Measurements from ENCODE around the gene PPP1R27. TPM values are rescaled to one million over a fixed set of nuclear protein-coding genes. Genes with fewer than 3 reads are reported as not detected.

PPP1R27 gene
- total and polyA plus RNA-seq, 9 of the 15 experiments (the other 6 are each of a cell fraction or from before 2014, with no cell fraction given) = 0.29 to 6.9 (median 1.5) TPM; not detected in 2

DNA sequence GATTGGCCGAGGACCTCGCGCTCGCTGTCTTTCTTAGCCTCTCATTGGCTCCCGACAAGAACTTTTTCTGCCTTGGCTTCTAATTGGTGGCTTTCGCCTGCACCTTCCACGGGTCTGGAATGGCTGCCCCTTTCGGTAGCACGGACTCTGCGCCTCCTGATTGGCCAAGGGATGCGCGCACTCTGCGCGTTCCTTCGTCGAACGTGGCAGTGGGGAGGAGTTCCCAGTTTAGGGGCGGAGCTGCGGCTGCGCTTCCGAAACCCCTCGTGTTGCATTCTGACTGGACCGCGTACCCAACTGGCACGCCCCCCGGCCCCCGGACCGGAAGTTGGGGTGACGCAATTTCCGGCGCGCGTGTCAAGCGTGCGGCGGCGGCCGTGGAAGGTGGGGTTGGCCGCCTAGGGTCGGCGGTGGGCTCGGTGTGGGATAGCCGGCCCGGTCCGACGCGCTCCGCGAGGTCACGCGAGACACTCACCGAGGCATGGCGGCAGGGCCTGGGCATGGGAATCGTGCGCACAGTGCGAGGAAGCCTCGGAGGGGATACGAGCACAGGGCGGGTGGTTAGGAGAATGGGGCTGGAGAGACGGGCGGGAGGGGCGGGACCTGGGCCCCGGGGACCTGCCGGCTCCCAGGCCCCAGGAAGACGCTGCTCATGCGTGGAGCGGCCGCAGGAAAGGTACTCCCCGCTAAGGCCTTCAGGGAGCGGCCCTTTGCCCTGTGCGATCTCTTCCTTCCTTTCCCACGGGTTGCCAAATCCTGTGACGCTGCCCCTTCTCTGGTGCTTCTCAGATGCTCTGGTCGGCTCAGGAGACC lies 26.1 kb upstream of the PPP1R27 start (continued):
- TF ChIP-seq CBFA2T2 (conservative IDR thresholded peaks at IDR 0.05) (no peak), LCOR (CRISPR knock-in tag; IDR thresholded peaks at IDR 0.05) (peak; percentile 19; the same call in 1 of the 2 replicates), TCF7 (IDR thresholded peaks at IDR 0.05; ENCODE audit: borderline replicate concordance) (no peak), RB1 (IDR thresholded peaks at IDR 0.05; ENCODE audit: low read depth) (peak; percentile 88; the same call in 1 of the 2 replicates), SRF (CRISPR knock-in tag; IDR thresholded peaks at IDR 0.05) (peak; percentile 66 to 87; a peak in 1 of 4 replicates), SOX6 (IDR thresholded peaks at IDR 0.05) (no peak), ELF4 (CRISPR knock-in tag; IDR thresholded peaks at IDR 0.05) (peak; percentile 97), HCFC1 (IDR thresholded peaks at IDR 0.05; ENCODE audit: low read depth, low read length) (peak; percentile 52), NR2C1 (IDR thresholded peaks at IDR 0.05) (peak; percentile 84), NR2C1 (tag; IDR thresholded peaks at IDR 0.05) (peak; percentile 88), LEF1 (IDR thresholded peaks at IDR 0.05) (peak; percentile 61; the same call in 1 of the 2 replicates), HOXB6 (CRISPR knock-in tag; IDR thresholded peaks at IDR 0.05; ENCODE audit: borderline replicate concordance) (0 out of 2 replicates have a peak, but pooled peaks have one; percentile 31), MCM2 (IDR thresholded peaks at IDR 0.05; ENCODE audit: low read depth) (no peak), ILK (tag; IDR thresholded peaks at IDR 0.05; ENCODE audit: borderline replicate concordance, low read depth) (peak; percentile 30; the same call in 1 of the 2 replicates), ADNP (tag; IDR thresholded peaks at IDR 0.05) (no peak), ZNF696 (CRISPR knock-in tag; conservative IDR thresholded peaks at IDR 0.05) (no peak), GMEB1 (CRISPR knock-in tag; IDR thresholded peaks at IDR 0.05) (peak; percentile 82), GTF2E2 (tag; IDR thresholded peaks at IDR 0.05) (peak; percentile 39; the same call in 1 of the 2 replicates), ATF7 (IDR thresholded peaks at IDR 0.05) (peak; percentile 98), PML (IDR thresholded peaks at IDR 0.05; ENCODE audit: low read length) (peak; percentile 79; the same call in 1 of the 2 replicates), ZNF717 (CRISPR knock-in tag; IDR thresholded peaks at IDR 0.05) (no peak)
- TF ChIP-seq, protein P1, sequence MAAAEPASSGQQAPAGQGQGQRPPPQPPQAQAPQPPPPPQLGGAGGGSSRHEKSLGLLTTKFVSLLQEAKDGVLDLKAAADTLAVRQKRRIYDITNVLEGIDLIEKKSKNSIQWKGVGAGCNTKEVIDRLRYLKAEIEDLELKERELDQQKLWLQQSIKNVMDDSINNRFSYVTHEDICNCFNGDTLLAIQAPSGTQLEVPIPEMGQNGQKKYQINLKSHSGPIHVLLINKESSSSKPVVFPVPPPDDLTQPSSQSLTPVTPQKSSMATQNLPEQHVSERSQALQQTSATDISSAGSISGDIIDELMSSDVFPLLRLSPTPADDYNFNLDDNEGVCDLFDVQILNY (CRISPR knock-in tag; IDR thresholded peaks at IDR 0.05) = no peak
- TF ChIP-seq, protein P2, sequence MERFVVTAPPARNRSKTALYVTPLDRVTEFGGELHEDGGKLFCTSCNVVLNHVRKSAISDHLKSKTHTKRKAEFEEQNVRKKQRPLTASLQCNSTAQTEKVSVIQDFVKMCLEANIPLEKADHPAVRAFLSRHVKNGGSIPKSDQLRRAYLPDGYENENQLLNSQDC (CRISPR knock-in tag; IDR thresholded peaks at IDR 0.05) = 0 out of 2 replicates have a peak, but pooled peaks have one; percentile 79
- TF ChIP-seq, protein P3, sequence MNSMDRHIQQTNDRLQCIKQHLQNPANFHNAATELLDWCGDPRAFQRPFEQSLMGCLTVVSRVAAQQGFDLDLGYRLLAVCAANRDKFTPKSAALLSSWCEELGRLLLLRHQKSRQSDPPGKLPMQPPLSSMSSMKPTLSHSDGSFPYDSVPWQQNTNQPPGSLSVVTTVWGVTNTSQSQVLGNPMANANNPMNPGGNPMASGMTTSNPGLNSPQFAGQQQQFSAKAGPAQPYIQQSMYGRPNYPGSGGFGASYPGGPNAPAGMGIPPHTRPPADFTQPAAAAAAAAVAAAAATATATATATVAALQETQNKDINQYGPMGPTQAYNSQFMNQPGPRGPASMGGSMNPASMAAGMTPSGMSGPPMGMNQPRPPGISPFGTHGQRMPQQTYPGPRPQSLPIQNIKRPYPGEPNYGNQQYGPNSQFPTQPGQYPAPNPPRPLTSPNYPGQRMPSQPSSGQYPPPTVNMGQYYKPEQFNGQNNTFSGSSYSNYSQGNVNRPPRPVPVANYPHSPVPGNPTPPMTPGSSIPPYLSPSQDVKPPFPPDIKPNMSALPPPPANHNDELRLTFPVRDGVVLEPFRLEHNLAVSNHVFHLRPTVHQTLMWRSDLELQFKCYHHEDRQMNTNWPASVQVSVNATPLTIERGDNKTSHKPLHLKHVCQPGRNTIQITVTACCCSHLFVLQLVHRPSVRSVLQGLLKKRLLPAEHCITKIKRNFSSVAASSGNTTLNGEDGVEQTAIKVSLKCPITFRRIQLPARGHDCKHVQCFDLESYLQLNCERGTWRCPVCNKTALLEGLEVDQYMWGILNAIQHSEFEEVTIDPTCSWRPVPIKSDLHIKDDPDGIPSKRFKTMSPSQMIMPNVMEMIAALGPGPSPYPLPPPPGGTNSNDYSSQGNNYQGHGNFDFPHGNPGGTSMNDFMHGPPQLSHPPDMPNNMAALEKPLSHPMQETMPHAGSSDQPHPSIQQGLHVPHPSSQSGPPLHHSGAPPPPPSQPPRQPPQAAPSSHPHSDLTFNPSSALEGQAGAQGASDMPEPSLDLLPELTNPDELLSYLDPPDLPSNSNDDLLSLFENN (IDR thresholded peaks at IDR 0.05; ENCODE audit: low read depth in 2 of 2, low read length in 2 of 2) = no peak
